Spleen (tissue), 7 donors: ENCODE measurements around the gene PHEX.

Experiments
- POLR2AphosphoS5 ChIP-seq, 3 donors: sonication (generic); formaldehyde crosslinking; IDR thresholded peaks; one replicate each; pipeline ENCODE4 v1.5.1; 2017; ENCODE audit warnings: antibody characterized with exemption in 3 of 3
- TF ChIP-seq, protein P1 (sequence below), 11 experiments: fragments of 200-600 bp in 7 of 11; fragments of 450-650 bp in 4 of 11; sonication (generic) in 4 of 11; IDR thresholded peaks in 8 of 11; conservative IDR thresholded peaks in 3 of 11; 1 replicate in 7 of 11; 2 replicates in 4 of 11; pipeline versions ENCODE4 v1.4.0 to v1.8.0; 2016 to 2021; ENCODE audit warnings: antibody characterized with exemption in 11 of 11, inconsistent platforms in 4 of 11, mild to moderate bottlenecking in 1 of 11
- donor health status: DM: no; HTN: no; CAD: no; lungs with moderate emphysema.
- donor health status: DM: no; HTN: no; CAD: no.
- donor health status: DM: no; HTN: no; CAD: no.

DNA sequence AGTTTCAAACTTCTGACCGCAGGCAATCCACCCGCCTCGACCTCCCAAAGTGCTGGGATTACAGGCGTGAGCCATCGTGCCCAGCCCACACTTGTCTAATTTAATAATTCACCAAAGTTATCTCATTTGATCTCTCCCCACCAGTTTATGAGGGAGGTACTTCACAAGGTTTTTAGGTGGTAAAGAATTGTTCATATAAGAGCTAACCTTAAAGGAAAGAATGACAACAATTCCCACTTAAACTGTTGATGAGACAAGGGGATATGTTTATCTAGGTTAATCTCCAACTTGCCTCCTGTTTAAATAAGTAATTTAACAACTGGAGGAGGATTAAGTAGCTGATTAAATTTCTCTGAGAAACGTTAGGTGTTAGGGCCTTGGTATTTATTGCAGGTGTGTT, 123.0 kb downstream of the PHEX start:
- no peak for TF ChIP-seq POLR2AphosphoS5 (IDR thresholded peaks at IDR 0.05)
- TF ChIP-seq, protein P1, sequence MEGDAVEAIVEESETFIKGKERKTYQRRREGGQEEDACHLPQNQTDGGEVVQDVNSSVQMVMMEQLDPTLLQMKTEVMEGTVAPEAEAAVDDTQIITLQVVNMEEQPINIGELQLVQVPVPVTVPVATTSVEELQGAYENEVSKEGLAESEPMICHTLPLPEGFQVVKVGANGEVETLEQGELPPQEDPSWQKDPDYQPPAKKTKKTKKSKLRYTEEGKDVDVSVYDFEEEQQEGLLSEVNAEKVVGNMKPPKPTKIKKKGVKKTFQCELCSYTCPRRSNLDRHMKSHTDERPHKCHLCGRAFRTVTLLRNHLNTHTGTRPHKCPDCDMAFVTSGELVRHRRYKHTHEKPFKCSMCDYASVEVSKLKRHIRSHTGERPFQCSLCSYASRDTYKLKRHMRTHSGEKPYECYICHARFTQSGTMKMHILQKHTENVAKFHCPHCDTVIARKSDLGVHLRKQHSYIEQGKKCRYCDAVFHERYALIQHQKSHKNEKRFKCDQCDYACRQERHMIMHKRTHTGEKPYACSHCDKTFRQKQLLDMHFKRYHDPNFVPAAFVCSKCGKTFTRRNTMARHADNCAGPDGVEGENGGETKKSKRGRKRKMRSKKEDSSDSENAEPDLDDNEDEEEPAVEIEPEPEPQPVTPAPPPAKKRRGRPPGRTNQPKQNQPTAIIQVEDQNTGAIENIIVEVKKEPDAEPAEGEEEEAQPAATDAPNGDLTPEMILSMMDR (IDR thresholded peaks at IDR 0.05 in 8 of 11, conservative IDR thresholded peaks at IDR 0.05 in 3 of 11): no peak
